NB4 (cell line): ENCODE measurements around the gene PLSCR1.
A peak's percentile ranks its signal among the peaks of the same experiment; 100 is the strongest.

Experiments
- DNase-seq: peaks from one replicate; pipeline ENCODE4 v3.0.0; 2010; ENCODE audit warnings: low read depth
- H3K4me3 ChIP-seq: one replicate; pipeline ENCODE4 v1.5.1; 2011; ENCODE audit warnings: mild to moderate bottlenecking, low read depth, low read length, moderate library complexity
- MYC ChIP-seq: IDR thresholded peaks from 2 replicates; pipeline ENCODE4 v1.6.1; 2011; ENCODE audit warnings: low read depth, low read length
- POLR2A ChIP-seq: IDR thresholded peaks from 2 replicates; pipeline ENCODE4 v1.6.1; 2011; ENCODE audit warnings: mild to moderate bottlenecking; ENCODE audit not compliant: insufficient read length; ENCODE audit errors: extremely low read depth
- TF ChIP-seq, protein P1 (sequence below): IDR thresholded peaks from one replicate; pipeline ENCODE4 v1.5.1; 2012; ENCODE audit warnings: low read depth, low read length
- TF ChIP-seq, protein P2 (sequence below): IDR thresholded peaks from 2 replicates; pipeline ENCODE4 v1.6.1; 2011; ENCODE audit warnings: low read depth, low read length

The PLSCR1 gene

DNA sequence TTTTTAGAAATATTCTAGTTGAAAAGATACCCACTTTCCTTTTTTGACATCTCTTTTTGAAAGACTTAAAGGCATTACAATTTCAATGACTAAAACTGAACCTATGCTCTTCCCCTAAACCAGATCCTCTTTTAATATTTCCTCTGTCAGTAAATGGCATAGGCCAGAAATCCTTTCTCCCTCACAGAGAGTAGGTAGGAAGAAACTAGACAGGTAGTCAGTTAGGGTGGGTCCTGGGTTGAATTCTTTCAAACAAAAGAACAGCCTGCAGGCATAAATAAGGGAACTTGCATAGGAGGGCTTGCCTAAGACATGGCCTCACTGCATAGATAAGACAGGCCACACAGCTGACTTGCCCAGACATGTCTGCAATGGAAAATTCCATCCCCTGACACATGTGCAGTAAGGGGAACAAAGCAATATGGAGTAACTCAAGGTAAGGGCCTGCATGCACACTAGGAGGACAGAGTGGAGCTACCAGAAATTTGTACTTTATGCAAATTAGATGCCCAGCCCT is 37.6 kb upstream of the PLSCR1 start:
- no peak for DNase-seq
- TF ChIP-seq, protein P1, sequence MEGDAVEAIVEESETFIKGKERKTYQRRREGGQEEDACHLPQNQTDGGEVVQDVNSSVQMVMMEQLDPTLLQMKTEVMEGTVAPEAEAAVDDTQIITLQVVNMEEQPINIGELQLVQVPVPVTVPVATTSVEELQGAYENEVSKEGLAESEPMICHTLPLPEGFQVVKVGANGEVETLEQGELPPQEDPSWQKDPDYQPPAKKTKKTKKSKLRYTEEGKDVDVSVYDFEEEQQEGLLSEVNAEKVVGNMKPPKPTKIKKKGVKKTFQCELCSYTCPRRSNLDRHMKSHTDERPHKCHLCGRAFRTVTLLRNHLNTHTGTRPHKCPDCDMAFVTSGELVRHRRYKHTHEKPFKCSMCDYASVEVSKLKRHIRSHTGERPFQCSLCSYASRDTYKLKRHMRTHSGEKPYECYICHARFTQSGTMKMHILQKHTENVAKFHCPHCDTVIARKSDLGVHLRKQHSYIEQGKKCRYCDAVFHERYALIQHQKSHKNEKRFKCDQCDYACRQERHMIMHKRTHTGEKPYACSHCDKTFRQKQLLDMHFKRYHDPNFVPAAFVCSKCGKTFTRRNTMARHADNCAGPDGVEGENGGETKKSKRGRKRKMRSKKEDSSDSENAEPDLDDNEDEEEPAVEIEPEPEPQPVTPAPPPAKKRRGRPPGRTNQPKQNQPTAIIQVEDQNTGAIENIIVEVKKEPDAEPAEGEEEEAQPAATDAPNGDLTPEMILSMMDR = no peak
- TF ChIP-seq POLR2A (no peak), MYC (no peak)
- TF ChIP-seq, protein P2, sequence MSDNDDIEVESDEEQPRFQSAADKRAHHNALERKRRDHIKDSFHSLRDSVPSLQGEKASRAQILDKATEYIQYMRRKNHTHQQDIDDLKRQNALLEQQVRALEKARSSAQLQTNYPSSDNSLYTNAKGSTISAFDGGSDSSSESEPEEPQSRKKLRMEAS = no peak
- H3K4me3 ChIP-seq = no peak overlapping the region

DNA sequence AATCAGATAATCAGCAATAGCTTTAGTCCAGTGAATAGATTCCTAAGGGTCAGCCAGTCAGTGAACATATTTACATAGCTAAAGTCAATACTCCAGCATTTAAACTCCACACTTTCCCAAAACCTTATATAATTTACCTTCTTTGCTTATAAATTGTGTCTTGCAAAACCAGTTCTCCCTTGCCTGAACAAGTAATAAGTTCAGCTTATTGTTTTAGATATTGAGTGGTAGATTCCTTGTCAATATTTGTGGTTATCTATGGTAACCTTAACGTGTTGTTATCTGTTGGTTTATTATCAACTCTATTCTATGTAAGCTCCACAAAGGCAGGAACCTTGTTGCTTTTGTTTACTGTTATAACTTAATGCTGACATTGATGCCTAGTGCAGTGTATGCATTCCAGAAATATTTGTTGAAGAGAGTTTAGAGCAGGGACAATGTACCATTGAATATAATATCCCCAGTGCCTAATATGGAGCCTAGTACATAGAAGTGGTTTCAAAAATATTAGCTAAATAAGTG is 36.7 kb upstream of the PLSCR1 start:
- no peak overlapping the region for H3K4me3 ChIP-seq
- TF ChIP-seq, protein P1 = no peak
- TF ChIP-seq MYC (no peak), POLR2A (no peak)
- TF ChIP-seq, protein P2 = no peak
- DNase-seq = no peak

DNA sequence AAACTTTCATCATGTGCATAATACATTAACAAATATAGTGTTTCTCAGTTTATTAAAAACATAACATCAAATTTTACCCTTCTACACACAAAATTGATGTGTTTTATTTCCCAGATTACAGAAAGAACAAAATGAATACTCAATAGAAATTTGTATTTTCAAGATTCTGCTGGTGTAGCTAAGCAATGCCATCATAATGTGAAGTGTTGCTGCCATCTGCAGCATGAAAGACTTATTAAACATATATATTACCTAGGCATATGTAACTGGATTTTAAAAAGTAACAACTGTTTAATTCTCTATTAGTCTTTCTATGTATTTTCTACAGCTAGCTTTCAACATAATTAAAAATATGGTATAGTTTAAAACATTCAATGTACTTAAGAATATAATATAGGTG is 33.3 kb upstream of the PLSCR1 start:
- TF ChIP-seq, protein P2 = no peak
- TF ChIP-seq, protein P1 = peak; percentile 7
- TF ChIP-seq MYC (no peak), POLR2A (no peak)
- no peak overlapping the region for H3K4me3 ChIP-seq
- DNase-seq = peak; percentile 52

DNA sequence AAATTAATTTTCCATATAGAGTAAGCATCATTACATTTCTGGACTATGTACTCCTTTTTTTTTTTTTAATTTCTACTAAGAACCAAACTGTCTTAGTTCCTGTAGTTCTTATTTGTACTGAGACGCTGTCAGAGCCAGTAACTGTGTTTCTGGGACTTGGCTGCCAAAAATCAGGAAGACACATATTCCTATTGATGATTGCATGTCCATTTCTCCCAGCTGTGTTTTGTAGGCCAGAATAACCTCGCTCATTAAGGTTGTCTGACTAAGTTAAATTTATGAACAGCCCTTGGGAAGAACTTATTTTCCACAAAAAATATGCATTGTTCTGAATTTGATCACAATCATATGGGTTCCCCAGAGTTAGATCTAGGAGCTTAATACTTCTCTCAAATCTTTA is 31.2 kb upstream of the PLSCR1 start:
- H3K4me3 ChIP-seq = no peak overlapping the region
- DNase-seq = no peak
- TF ChIP-seq POLR2A (no peak), MYC (no peak)
- TF ChIP-seq, protein P1 = no peak
- TF ChIP-seq, protein P2 = no peak

DNA sequence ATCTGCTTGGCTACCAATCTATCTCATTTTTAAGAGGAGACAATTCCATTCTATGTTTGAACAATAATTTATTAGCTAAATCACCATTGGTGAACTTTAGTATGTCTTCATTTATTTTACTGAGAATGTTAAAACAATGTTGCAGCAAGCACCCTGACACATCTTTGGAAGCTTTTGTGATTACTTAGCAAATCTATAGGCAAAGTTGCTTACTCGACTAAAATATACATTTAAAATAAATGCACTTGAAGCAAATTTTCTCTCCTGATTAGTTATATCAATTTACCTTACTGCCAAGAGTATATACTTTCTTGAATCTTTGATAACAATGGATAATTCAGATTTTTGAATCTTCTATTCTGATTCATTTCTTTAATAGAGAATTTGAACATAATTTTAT is 29.8 kb upstream of the PLSCR1 start:
- TF ChIP-seq POLR2A (no peak), MYC (no peak)
- TF ChIP-seq, protein P2 = no peak
- TF ChIP-seq, protein P1 = no peak
- no peak overlapping the region for H3K4me3 ChIP-seq
- no peak for DNase-seq
